GM12864 (cell line): Measurements from ENCODE around the gene ZNF799.

Experiments used
- DNase-seq: peaks from one replicate; pipeline ENCODE4 v3.0.0-alpha.2; 2011; ENCODE audit warnings: low read depth
- H3K4me3 ChIP-seq: 2 replicates; pipeline ENCODE4 v1.5.1; 2011; ENCODE audit warnings: mild to moderate bottlenecking, low read depth, low read length, control low read depth
- CTCF ChIP-seq: IDR thresholded peaks from 2 replicates; pipeline ENCODE4 v1.5.1; 2011; ENCODE audit warnings: low read depth, mild to moderate bottlenecking, moderate library complexity, low read length, control low read depth, inconsistent platforms; ENCODE audit errors: missing control alignments

ZNF799 gene

GRCh38 chr19:12345197-12345596 is 55.9 kb downstream of the ZNF799 start:
- no peak for DNase-seq
- no peak for TF ChIP-seq CTCF
- H3K4me3 ChIP-seq: no peak overlapping the region
